Trophoblast cell (in vitro differentiated cells and primary cell): Measurements from ENCODE around the gene RBMS1.

Source experiments
- DNase-seq, 2 donors: peaks; one replicate each; pipeline ENCODE4 v3.0.0-alpha.2; 2016
- H2AFZ ChIP-seq: 2 replicates; pipeline ENCODE4 v1.6.1; 2013; ENCODE audit warnings: low read length, moderate library complexity, mild to moderate bottlenecking; ENCODE audit not compliant: insufficient read depth, poor library complexity
- H2AK5ac ChIP-seq: 2 replicates; pipeline ENCODE4 v1.6.1; 2013; ENCODE audit warnings: mild to moderate bottlenecking, low read length
- H2BK120ac ChIP-seq: 2 replicates; pipeline ENCODE4 v1.6.1; 2013; ENCODE audit warnings: low read length, mild to moderate bottlenecking, moderate library complexity; ENCODE audit not compliant: insufficient read depth, poor library complexity
- H2BK12ac ChIP-seq: 2 replicates; pipeline ENCODE4 v1.6.1; 2013; ENCODE audit warnings: mild to moderate bottlenecking, low read length, moderate library complexity
- H2BK5ac ChIP-seq: 2 replicates; pipeline ENCODE4 v1.6.1; 2013; ENCODE audit warnings: low read length, low read depth, moderate library complexity, mild to moderate bottlenecking; ENCODE audit not compliant: poor library complexity
- H3K14ac ChIP-seq: 2 replicates; pipeline ENCODE4 v1.6.1; 2013; ENCODE audit warnings: mild to moderate bottlenecking, low read length
- H3K18ac ChIP-seq: 2 replicates; pipeline ENCODE4 v1.6.1; 2013; ENCODE audit warnings: mild to moderate bottlenecking, low read length
- H3K23ac ChIP-seq: 2 replicates; pipeline ENCODE4 v1.6.1; 2013; ENCODE audit warnings: low read length
- H3K27ac ChIP-seq: 2 replicates; pipeline ENCODE4 v1.5.1; 2013; ENCODE audit warnings: low read depth, mild to moderate bottlenecking, inconsistent platforms, low read length, moderate library complexity
- H3K27me3 ChIP-seq: 2 replicates; pipeline ENCODE4 v1.6.1; 2013; ENCODE audit warnings: inconsistent platforms, mild to moderate bottlenecking, low read length, moderate library complexity; ENCODE audit not compliant: insufficient read depth
- H3K36me3 ChIP-seq, 2 experiments: 1 replicate in 1 of 2; 2 replicates in 1 of 2; pipeline ENCODE4 v1.6.1; 2013; ENCODE audit warnings: low read length in 2 of 2, mild to moderate bottlenecking in 2 of 2, moderate library complexity in 1 of 2; ENCODE audit not compliant: insufficient read depth in 2 of 2, control insufficient read depth in 1 of 2
- H3K4ac ChIP-seq: 2 replicates; pipeline ENCODE4 v1.6.1; 2013; ENCODE audit warnings: low read depth, mild to moderate bottlenecking, low read length, moderate library complexity
- H3K4me1 ChIP-seq, 2 experiments: 1 replicate in 1 of 2; 2 replicates in 1 of 2; pipeline ENCODE4 v1.6.1; 2013; ENCODE audit warnings: low read length in 2 of 2, mild to moderate bottlenecking in 2 of 2, moderate library complexity in 1 of 2; ENCODE audit not compliant: insufficient read depth in 2 of 2, control insufficient read depth in 1 of 2
- H3K4me2 ChIP-seq: 2 replicates; pipeline ENCODE4 v1.6.1; 2013; ENCODE audit warnings: inconsistent platforms, mild to moderate bottlenecking, low read length, moderate library complexity
- H3K4me3 ChIP-seq: 2 replicates; pipeline ENCODE4 v1.5.1; 2013; ENCODE audit warnings: mild to moderate bottlenecking, low read depth, low read length, inconsistent platforms
- H3K79me1 ChIP-seq: one replicate; pipeline ENCODE4 v1.6.1; 2013; ENCODE audit warnings: low read length
- H3K79me2 ChIP-seq: 2 replicates; pipeline ENCODE4 v1.6.1; 2013; ENCODE audit warnings: low read length, mild to moderate bottlenecking; ENCODE audit not compliant: control insufficient read depth, insufficient read depth, poor library complexity
- H3K9ac ChIP-seq: 2 replicates; pipeline ENCODE4 v1.6.1; 2013; ENCODE audit warnings: mild to moderate bottlenecking, low read length
- H3K9me3 ChIP-seq: 2 replicates; pipeline ENCODE4 v1.6.1; 2013; ENCODE audit warnings: low read depth, mild to moderate bottlenecking, control low read depth, inconsistent platforms, low read length; ENCODE audit not compliant: insufficient read depth
- H4K12ac ChIP-seq: 2 replicates; pipeline ENCODE4 v1.6.1; 2013; ENCODE audit warnings: low read depth, mild to moderate bottlenecking, low read length, moderate library complexity
- H4K8ac ChIP-seq: 2 replicates; pipeline ENCODE4 v1.6.1; 2013; ENCODE audit warnings: low read depth, mild to moderate bottlenecking, low read length, moderate library complexity
- H4K91ac ChIP-seq: one replicate; pipeline ENCODE4 v1.6.1; 2013; ENCODE audit warnings: low read depth, mild to moderate bottlenecking, low read length, moderate library complexity
- WGBS: extraction: QIAGEN DNeasy Blood & Tissue Kit; methylation state at CpG from one replicate; pipeline ENCODE4 v1.1.7; 2013; ENCODE audit warnings: missing lambda C conversion rate; ENCODE audit not compliant: insufficient read length, insufficient coverage; ENCODE audit errors: extremely low coverage; 5-methylcytosine and 5-hydroxymethylcytosine counted together

The RBMS1 gene

GRCh38 chr2:160289831-160290230 lies 203.8 kb downstream of the RBMS1 start:
- no peak for DNase-seq
- Histone ChIP-seq H3K4me2 (no peak overlapping the region), H3K14ac (no peak overlapping the region), H4K91ac (no peak overlapping the region), H3K9ac (no peak overlapping the region), H3K4me1 (peaks cover 9 to 15% of the 10 kb centered on the region in 2 experiments), H3K9me3 (no peaks in the 10 kb centered on the region), H3K79me1 (peaks cover 10% of the 10 kb centered on the region), H3K18ac (no peak overlapping the region), H3K4me3 (no peak overlapping the region), H3K36me3 (peaks cover 12 to 36% of the 10 kb centered on the region in 2 experiments), H3K4ac (no peak overlapping the region), H3K27ac (no peak overlapping the region), H4K12ac (no peak overlapping the region), H3K23ac (no peak overlapping the region), H2BK120ac (no peak overlapping the region), H2AK5ac (no peak overlapping the region), H2AFZ (no peak overlapping the region), H4K8ac (no peak overlapping the region), H3K27me3 (no peaks in the 10 kb centered on the region), H2BK5ac (no peak overlapping the region), H2BK12ac (no peak overlapping the region), H3K79me2 (no peaks in the 10 kb centered on the region)
- WGBS = no CpG with 5 or more reads among the region's 3 CpGs

GRCh38 chr2:160289126-160289525 lies 204.5 kb downstream of the RBMS1 start:
- Histone ChIP-seq H2BK12ac (no peak overlapping the region), H3K14ac (no peak overlapping the region), H3K27ac (no peak overlapping the region), H3K79me2 (no peaks in the 10 kb centered on the region), H3K9ac (no peak overlapping the region), H2BK5ac (no peak overlapping the region), H4K8ac (no peak overlapping the region), H2AFZ (no peak overlapping the region), H3K4me1 (peaks cover 9 to 11% of the 10 kb centered on the region in 2 experiments), H4K91ac (no peak overlapping the region), H3K18ac (no peak overlapping the region), H3K79me1 (peaks cover 10% of the 10 kb centered on the region), H3K4me2 (no peak overlapping the region), H2BK120ac (no peak overlapping the region), H3K23ac (no peak overlapping the region), H4K12ac (no peak overlapping the region), H3K4ac (no peak overlapping the region), H3K27me3 (no peaks in the 10 kb centered on the region), H2AK5ac (no peak overlapping the region), H3K36me3 (peaks cover 12 to 38% of the 10 kb centered on the region in 2 experiments), H3K4me3 (no peak overlapping the region), H3K9me3 (no peaks in the 10 kb centered on the region)
- no CpG with 5 or more reads among the region's 1 CpG for WGBS
- DNase-seq = no peak

GRCh38 chr2:160288324-160288723 lies 205.3 kb downstream of the RBMS1 start:
- H4K12ac ChIP-seq = no peak overlapping the region
- H2BK120ac ChIP-seq = no peak overlapping the region
- peaks cover 6 to 8% of the 10 kb centered on the region in 2 experiments for H3K4me1 ChIP-seq
- H3K79me2 ChIP-seq = no peaks in the 10 kb centered on the region
- no peak overlapping the region for H3K4me2 ChIP-seq
- H3K9me3 ChIP-seq = no peaks in the 10 kb centered on the region
- no CpG with 5 or more reads among the region's 2 CpGs for WGBS
- H4K91ac ChIP-seq = no peak overlapping the region
- no peak overlapping the region for H3K23ac ChIP-seq
- no peak overlapping the region for H3K14ac ChIP-seq
- peaks cover 8% of the 10 kb centered on the region for H3K79me1 ChIP-seq
- H2AK5ac ChIP-seq = no peak overlapping the region
- H3K18ac ChIP-seq = no peak overlapping the region
- no peak overlapping the region for H2AFZ ChIP-seq
- H3K4me3 ChIP-seq = no peak overlapping the region
- H3K36me3 ChIP-seq = peaks cover 12 to 38% of the 10 kb centered on the region in 2 experiments
- H3K9ac ChIP-seq = no peak overlapping the region
- no peak overlapping the region for H2BK5ac ChIP-seq
- no peaks in the 10 kb centered on the region for H3K27me3 ChIP-seq
- no peak overlapping the region for H3K27ac ChIP-seq
- no peak overlapping the region for H2BK12ac ChIP-seq
- no peak overlapping the region for H3K4ac ChIP-seq
- H4K8ac ChIP-seq = no peak overlapping the region
- DNase-seq = no peak

- Histone ChIP-seq H3K36me3 (peaks cover 9 to 34% of the 10 kb centered on the region in 2 experiments), H2BK5ac (no peak overlapping the region), H3K4me1 (peaks cover under 1 to 2% of the 10 kb centered on the region in 2 experiments), H3K79me1 (peaks cover 2% of the 10 kb centered on the region), H4K8ac (no peak overlapping the region), H2AK5ac (no peak overlapping the region), H3K9me3 (no peaks in the 10 kb centered on the region), H3K14ac (no peak overlapping the region), H3K18ac (no peak overlapping the region), H3K9ac (no peak overlapping the region), H2BK12ac (no peak overlapping the region), H3K23ac (no peak overlapping the region), H4K91ac (no peak overlapping the region), H2AFZ (no peak overlapping the region), H3K4me3 (no peak overlapping the region), H3K4me2 (no peak overlapping the region), H4K12ac (no peak overlapping the region), H3K27ac (no peak overlapping the region), H3K4ac (no peak overlapping the region), H2BK120ac (no peak overlapping the region), H3K27me3 (no peaks in the 10 kb centered on the region), H3K79me2 (no peaks in the 10 kb centered on the region)
- no CpG with 5 or more reads among the region's 3 CpGs for WGBS
- no peak for DNase-seq
These were observed 206.1 kb downstream of the RBMS1 start for GRCh38 chr2:160287476-160287875.
